Panc1 (cell line): ENCODE measurements around the gene TPP1.

Experiments
- POLR2AphosphoS5 ChIP-seq: IDR thresholded peaks from 2 replicates; pipeline ENCODE4 v1.6.1; 2012; ENCODE audit warnings: mild to moderate bottlenecking, low read depth, low read length, moderate library complexity
- SIN3A ChIP-seq: IDR thresholded peaks from 2 replicates; pipeline ENCODE4 v1.6.1; 2012; ENCODE audit warnings: low read depth, mild to moderate bottlenecking, low read length, moderate library complexity, borderline replicate concordance; ENCODE audit not compliant: insufficient read depth
- TCF7L2 ChIP-seq: IDR thresholded peaks from 2 replicates; pipeline ENCODE4 v1.6.1; 2011; ENCODE audit warnings: mild to moderate bottlenecking, low read depth, low read length, inconsistent platforms
- TF ChIP-seq, protein P1 (sequence below): fragments of 450-650 bp; IDR thresholded peaks from 2 replicates; pipeline ENCODE4 v1.5.1; 2017; ENCODE audit warnings: mild to moderate bottlenecking
- TF ChIP-seq, protein P2 (sequence below), 2 experiments: IDR thresholded peaks; 2 replicates each; pipeline ENCODE4 v1.6.1; 2011 to 2012; ENCODE audit warnings: low read depth in 2 of 2, control low read depth in 1 of 2, low read length in 1 of 2, mild to moderate bottlenecking in 1 of 2, moderate library complexity in 1 of 2; ENCODE audit not compliant: insufficient read depth in 1 of 2

DNA sequence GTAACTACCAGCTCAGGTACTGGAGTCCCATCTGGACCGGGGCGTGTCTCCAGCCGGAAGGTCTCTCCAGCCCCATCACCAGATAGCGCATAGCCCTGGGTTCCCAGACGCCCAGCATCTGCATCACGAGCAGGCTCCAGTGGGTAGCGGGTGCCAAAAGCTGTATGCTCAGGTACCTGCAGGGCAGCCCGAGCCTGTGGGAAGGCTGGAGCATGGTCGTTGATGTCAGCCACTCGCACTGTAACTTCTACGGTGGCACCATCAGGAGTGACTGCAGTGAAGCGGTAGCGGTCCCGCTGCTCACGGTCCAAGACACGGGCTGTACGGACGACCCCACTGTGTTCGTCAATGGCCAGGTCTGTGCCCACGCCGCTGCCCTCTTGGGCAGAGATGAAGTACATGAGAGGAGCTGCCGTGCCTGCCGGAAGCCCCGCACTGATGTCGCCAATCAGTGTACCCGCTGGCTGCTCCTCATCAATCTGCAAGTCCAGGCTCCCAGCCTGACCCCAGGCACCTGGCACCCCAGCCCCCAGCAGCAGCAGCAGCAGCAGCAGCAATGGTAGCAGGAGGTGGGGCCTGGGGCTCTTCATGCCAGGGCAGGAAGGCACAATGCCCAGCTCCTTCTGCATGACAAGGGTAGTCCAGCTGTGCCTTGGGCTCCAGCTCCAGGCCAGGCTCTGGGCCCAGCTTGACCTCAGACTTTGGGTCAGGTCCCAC, 21.9 kb upstream of the TPP1 start:
- TF ChIP-seq, protein P1, sequence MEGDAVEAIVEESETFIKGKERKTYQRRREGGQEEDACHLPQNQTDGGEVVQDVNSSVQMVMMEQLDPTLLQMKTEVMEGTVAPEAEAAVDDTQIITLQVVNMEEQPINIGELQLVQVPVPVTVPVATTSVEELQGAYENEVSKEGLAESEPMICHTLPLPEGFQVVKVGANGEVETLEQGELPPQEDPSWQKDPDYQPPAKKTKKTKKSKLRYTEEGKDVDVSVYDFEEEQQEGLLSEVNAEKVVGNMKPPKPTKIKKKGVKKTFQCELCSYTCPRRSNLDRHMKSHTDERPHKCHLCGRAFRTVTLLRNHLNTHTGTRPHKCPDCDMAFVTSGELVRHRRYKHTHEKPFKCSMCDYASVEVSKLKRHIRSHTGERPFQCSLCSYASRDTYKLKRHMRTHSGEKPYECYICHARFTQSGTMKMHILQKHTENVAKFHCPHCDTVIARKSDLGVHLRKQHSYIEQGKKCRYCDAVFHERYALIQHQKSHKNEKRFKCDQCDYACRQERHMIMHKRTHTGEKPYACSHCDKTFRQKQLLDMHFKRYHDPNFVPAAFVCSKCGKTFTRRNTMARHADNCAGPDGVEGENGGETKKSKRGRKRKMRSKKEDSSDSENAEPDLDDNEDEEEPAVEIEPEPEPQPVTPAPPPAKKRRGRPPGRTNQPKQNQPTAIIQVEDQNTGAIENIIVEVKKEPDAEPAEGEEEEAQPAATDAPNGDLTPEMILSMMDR, result no peak
- TF ChIP-seq TCF7L2, result no peak
- TF ChIP-seq, protein P2, sequence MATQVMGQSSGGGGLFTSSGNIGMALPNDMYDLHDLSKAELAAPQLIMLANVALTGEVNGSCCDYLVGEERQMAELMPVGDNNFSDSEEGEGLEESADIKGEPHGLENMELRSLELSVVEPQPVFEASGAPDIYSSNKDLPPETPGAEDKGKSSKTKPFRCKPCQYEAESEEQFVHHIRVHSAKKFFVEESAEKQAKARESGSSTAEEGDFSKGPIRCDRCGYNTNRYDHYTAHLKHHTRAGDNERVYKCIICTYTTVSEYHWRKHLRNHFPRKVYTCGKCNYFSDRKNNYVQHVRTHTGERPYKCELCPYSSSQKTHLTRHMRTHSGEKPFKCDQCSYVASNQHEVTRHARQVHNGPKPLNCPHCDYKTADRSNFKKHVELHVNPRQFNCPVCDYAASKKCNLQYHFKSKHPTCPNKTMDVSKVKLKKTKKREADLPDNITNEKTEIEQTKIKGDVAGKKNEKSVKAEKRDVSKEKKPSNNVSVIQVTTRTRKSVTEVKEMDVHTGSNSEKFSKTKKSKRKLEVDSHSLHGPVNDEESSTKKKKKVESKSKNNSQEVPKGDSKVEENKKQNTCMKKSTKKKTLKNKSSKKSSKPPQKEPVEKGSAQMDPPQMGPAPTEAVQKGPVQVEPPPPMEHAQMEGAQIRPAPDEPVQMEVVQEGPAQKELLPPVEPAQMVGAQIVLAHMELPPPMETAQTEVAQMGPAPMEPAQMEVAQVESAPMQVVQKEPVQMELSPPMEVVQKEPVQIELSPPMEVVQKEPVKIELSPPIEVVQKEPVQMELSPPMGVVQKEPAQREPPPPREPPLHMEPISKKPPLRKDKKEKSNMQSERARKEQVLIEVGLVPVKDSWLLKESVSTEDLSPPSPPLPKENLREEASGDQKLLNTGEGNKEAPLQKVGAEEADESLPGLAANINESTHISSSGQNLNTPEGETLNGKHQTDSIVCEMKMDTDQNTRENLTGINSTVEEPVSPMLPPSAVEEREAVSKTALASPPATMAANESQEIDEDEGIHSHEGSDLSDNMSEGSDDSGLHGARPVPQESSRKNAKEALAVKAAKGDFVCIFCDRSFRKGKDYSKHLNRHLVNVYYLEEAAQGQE (IDR thresholded peaks at IDR 0.05; ENCODE audit: insufficient read depth in 1 of 2, low read depth in 2 of 2, low read length in 1 of 2), result no peak
- TF ChIP-seq POLR2AphosphoS5, result no peak
- TF ChIP-seq SIN3A, result no peak
